ENCODE measurements around the gene C11orf16. TPM values are rescaled to one million over a fixed set of nuclear protein-coding genes. Genes with fewer than 3 reads are reported as not detected.

The C11orf16 gene
- total and polyA plus RNA-seq, 9 of the 15 experiments (the other 6 are each of a cell fraction or from before 2014, with no cell fraction given): not detected

DNA sequence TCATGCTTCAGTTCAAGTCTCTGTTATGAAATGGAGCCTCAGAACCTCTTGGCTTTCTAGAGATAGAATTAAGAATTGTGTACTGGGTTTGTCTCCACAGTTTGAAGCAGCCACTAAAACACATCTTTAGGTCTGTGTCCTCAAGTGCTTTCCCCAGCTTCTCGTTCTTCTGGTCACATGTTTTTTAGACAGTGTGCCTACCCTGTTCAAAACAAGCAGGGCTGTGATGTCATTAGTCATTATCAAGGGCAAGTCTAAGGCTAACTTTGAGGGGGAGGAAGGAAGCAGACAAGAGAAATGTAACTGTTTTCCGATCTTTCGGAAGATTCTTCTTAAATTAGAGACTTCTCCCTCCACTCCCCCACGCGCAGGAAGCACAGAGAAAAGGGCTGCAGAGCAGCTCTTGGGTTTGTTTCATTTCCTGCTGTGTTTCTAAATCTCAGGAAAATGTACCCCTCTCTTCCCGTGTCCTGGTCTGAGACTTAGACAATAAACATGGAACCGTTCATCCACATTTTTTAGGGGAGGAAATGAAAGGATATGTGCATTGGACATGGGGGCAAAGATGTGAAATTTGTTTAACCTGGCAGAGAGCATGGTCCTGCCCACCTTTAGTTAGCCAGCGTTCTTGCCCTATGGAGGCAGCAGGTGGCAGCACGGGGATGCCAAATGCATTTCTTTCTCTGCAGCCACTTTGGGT is 18.6 kb downstream of the C11orf16 start (continued):
- no peak for TF ChIP-seq CTCFL (IDR thresholded peaks at IDR 0.05; ENCODE audit: borderline replicate concordance, insufficient read depth, low read depth, low read length, poor library complexity, severe bottlenecking)
- TF ChIP-seq REST (IDR thresholded peaks at IDR 0.05; ENCODE audit: borderline replicate concordance): peak; percentile 44; the same call in 1 of the 2 replicates
- no peak for TF ChIP-seq REST (CRISPR knock-in tag; IDR thresholded peaks at IDR 0.05; ENCODE audit: low read depth)
- TF ChIP-seq, protein P1, sequence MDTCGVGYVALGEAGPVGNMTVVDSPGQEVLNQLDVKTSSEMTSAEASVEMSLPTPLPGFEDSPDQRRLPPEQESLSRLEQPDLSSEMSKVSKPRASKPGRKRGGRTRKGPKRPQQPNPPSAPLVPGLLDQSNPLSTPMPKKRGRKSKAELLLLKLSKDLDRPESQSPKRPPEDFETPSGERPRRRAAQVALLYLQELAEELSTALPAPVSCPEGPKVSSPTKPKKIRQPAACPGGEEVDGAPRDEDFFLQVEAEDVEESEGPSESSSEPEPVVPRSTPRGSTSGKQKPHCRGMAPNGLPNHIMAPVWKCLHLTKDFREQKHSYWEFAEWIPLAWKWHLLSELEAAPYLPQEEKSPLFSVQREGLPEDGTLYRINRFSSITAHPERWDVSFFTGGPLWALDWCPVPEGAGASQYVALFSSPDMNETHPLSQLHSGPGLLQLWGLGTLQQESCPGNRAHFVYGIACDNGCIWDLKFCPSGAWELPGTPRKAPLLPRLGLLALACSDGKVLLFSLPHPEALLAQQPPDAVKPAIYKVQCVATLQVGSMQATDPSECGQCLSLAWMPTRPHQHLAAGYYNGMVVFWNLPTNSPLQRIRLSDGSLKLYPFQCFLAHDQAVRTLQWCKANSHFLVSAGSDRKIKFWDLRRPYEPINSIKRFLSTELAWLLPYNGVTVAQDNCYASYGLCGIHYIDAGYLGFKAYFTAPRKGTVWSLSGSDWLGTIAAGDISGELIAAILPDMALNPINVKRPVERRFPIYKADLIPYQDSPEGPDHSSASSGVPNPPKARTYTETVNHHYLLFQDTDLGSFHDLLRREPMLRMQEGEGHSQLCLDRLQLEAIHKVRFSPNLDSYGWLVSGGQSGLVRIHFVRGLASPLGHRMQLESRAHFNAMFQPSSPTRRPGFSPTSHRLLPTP (IDR thresholded peaks at IDR 0.05; ENCODE audit: borderline replicate concordance, extremely low read depth, insufficient read length): no peak

All from K562 (cell line).